ENCODE results near the gene RFFL.

RFFL gene

DNA sequence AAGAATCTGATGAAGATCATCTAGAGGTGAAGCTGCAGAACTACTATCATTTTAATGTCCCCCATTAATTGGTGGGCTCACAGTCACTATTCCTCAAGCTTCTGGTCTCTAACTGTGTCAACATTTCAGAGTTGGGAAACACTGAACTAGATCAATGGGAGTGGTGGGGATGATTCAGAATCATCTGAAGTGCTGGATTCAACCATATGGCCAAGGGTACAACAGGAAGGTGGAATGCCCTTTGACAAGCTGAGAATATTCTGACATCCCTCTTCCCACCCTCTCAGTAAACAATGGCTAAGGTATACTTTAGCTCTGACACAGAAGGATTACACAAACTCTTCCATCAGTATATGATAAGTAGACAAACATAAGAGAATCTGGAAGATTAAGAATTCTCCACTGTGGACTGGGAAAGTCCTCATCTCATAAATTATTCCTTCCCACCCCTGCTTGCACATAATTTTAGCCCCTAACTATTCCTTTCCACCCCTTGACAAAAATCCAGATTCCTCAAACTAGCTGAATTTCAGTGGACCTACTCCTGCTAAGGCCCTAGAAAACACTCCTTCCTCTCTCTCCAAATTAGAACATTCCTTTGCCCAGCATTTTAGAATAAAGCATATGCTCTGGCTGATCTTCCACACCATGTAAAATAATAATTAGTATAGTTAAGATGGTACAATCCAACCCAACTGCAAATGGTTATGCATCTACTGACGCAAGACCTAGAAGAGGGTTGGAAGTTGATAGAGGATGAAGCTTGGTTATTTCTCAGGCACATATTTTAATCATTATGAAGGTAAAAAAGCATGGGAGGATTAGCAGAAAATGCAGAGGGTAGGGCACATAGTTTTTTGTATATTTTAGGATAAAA is 16.3 kb upstream of the RFFL start:
- DNase-seq = no peak

DNA sequence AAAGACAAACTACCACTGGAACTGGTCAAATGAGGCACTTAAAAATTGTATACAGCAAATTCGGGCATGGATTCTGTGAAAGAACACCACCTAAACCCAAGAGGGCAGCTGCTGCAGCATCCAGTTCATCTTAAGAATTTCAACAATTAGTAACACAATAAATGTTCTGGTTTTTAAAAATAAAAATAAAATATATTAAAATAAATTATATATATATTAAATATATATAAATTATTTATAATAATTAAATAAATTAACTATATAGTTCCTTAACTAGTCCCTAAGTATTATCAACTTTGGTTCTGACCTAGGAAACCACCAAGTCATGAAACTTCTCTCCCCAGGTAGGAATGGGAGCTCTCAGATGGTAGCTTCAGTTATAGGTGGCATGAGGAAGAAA is 13.4 kb upstream of the RFFL start:
- DNase-seq = no peak

DNA sequence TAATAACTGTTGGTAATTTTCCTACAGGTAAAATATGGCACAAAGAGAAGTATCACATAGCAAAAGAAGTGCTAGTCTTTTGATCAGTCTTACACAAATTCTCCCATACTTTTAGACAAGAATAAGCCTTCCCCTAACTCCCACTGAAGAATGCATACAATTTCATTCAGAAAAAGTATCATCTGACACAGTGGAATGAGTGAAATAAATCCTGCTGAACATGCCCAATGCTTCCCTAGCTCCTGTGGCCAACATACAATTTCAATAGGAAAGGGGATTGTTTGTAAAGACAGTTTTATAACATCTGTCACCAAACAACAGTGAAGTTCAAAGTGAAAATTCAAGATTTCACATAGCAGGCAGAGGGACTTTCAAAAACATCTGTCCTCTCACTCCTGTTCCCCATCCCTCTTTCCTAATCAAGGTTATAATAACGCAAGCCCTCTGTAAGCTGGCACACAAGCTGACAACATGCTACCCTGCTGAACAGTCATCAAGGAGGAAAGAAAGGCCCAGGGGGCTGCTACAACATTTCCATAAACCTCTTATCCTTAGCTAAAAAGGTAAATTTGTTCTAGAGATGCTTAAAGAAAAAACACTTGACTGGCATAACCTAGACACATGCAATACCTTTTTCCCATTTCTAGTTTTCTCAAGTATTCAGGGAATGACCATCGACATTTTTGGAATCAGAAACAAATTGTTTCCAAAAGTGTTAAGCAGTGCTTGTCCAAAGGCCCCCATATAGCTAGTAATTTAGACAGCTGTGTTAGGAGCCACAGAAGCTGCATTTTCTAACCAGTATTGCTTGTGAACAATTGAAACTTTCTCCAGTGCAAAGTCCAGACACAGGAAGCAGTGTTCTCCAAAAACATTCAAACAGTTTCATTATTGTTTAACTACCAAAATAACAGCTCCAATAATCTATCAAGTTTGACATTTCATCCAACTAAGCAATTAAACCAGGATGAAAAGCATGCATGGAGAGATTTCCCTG is 11.5 kb upstream of the RFFL start:
- no peak for DNase-seq

DNA sequence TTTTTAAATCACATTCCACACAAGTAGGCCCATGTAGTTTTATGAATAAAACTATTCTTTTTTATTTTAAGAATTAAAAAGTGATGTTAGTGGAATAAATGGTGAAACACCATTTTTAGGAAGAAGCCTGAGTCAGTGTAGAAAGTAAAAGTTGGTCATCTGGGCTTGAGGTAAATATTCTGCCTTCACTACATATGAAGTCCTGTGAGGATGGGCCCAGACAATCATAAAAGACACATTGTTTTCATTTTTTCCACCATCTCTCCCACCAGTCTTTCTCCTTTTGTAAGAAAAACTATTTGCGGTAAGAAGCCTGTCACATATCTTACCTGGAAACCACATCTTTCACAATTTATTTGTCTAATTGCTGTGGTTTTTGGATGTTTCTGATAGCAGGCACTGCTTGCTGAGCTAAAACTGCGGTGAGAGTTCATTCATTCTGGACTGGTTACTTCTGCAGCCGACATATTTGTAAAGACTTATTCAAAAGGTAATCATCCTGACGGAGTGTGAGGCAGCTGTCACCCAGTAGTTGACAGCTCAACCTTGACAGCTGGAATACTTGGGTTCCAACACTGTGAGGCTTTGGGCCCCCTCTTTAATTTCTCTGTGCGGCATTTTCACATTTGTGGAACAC is 10.6 kb upstream of the RFFL start:
- DNase-seq = no peak

DNA sequence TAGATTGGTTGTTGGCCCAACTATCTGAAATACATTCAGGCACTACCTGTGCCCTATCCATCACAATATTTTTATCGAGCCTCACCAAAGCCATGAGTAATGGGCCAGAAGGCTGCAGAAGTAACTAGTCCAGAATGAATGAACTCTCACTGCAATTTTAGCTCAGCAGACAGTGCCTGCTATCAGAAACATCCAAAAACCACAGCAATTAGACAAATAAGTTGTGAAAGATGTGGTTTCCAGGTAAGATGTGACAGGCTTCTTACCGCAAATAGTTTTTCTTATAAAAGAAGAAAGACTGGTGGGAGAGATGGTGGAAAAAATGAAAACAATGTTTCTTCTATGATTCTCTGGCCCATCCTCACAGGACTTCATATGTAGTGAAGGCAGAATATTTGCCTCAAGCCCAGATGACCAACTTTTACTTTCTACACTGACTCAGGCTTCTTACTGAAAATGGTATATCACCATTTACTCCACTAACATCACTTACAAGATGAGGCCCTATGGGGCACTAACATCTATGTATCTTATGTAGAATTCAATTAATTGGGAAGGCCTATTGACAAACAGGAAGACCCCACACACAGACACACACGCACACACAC is 9.8 kb upstream of the RFFL start:
- no peak for DNase-seq

DNA sequence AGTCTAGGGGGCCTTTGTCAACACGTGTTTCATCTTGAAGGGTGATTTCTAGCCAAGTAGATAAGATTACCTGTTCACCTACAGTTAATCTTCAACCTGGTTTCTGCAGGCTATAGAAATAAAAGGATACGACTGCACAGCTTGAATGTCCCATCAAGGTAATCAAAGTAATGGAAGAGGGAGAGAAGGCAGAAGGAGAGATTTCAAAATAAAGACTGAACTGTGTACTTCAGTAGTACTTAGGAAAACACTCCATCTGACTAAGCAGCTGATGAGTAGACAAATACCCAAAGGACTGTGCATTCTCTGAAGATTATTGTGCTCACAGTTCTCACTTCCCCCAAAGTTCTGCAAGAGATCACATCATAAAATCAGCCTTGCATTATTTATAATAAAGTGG is 5.8 kb upstream of the RFFL start:
- DNase-seq = no peak

DNA sequence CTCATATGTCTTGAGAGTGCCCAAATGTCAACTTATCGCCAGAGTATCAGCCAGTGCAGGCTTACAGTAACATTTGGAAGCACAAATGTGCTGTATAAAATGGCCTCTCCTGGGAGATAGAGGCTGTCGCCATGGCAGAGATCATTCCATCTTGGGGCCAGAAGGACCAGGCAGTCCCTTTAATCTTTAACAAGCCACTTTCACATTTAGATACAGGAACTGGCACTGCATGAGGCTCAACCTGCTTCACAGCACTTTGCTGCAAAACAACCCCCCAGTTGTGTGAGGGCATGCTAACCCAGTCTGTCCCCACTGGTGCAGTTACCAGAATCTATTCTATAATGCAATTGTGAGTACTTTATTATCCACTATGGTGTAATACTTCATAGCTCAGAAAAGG is 4.7 kb upstream of the RFFL start:
- no peak for DNase-seq

DNA sequence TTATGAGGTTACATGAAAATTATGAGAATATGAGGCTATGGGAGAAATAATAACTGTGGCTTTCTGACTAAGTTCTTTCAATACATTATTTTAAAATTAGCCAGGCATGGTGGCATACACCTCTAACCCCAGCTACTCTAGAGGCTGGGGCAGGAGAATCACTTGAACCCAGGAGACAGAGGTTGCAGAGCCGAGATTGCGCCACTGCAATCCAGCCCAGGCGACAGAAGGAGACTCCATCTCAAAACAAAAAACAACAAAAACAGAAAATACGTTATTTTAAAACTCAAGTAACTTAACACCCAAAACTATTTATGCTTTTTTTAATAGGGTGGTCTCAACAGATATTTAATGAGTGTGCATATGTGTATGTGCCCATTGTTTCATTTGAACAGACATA is 2.4 kb upstream of the RFFL start:
- DNase-seq = no peak

DNA sequence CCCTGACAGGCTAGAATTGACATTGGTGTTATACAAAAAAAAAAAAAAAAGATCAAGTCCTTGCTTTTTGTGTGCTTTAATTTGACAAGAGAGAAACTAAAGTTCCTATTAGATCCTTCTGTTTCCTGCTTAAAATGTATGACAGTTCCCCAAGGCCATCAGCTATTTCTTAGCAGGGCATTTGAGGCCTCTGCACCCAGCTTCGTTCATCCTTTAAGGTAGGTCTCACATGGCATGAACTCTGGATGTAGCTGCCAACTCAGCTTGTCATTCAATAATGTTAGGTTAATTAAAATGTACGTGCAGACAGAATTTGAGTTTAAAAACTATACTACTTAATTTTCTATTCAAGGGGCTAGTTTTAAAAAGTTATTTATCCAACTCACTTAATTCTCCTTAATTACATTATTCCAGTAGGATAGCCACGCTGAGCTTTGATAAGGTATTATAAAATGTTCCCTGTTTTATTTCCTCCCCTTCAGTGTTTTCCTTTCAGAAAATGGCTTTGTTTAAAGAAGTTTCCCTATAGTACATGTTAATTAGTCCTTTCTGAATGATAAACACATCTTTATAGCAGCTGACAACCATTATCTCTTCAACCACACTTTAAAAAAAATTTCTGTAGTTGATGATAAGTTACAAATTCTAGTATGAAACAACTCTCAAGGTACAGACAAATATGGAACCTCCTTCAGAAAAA is 1.2 kb upstream of the RFFL start:
- no peak for DNase-seq

DNA sequence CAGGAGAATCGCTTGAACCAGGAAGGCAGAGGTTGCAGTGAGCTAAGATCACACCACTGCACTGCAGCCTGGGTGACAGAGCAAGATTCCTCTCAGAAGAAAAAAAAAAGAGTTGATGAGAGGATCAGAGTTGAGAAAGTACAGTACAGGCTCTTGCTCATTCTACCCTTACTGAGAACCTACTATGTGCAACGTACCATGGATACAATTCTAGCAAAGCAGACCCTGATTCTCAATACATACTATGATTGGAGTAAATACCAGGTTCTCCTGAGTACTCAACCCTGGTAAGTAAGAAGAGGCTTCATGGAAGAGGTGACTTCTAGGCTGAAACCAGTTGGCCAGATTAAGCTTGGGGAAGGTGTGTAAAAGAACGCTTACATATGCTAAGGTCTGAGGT is 1.2 kb downstream of the RFFL start:
- DNase-seq = no peak

DNA sequence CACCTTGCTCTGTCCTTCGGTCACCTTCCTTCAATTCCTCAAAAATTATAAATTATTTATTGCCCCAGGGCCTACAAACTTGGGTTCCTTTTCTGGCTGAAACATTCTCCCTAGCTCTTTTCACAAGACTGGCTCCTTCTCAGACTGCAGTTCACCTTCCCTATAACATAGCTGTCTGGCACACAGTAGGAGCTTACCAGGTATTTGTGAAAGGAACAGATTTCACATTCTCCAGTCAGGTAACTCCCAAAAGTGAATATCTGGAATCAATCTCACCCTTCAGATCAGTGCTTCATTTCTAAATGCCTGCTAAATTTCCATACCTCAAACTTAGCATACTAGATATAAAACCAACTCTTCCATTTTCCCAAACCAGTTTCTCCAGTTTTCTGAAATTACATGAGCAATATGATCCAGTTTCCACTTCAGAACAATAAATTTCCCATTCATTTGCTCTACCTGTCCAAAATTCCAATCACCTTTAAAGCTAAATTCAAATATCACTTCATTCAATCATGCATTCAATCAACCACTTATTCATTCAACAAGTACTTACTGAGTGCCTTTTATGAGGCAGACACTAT is 6.1 kb downstream of the RFFL start:
- no peak for DNase-seq

DNA sequence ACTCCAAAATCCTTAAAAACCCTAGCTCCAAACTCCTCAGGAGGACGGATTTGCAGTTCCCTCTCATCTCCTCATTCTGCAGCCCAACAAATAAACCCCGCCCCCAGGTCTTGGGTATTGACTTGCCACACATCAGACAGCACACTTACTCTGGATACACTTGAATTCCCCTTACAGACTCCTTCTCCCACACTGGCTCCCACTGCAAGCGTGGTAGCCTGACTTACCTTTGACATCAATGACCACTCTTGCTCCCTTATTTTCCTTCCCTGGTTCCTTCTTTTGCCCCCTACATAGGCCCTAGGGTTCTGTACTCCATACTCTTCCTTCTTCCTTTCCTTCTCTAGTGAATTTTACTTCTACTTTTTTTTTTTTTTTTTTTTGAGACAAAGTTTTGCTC is 7.5 kb downstream of the RFFL start:
- DNase-seq = no peak

DNA sequence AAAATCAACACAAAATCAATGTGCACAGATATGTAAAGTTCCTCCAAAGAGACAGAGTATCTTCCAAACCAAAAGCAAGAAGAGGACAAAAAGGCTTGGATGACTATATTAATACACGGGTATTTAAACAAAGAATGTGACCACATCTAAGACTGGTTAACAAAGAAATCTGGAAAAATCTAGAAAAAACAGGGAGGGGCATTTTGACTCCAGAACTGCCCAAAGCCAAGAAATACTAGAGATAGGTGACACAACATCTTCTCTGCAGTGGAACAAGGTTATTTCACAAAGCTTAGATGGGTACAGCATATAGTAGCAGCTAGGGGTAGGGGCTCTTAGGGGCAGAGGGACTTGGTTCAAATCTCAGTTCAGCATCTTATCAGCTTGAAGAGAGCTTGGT is 10.3 kb downstream of the RFFL start:
- no peak for DNase-seq

DNA sequence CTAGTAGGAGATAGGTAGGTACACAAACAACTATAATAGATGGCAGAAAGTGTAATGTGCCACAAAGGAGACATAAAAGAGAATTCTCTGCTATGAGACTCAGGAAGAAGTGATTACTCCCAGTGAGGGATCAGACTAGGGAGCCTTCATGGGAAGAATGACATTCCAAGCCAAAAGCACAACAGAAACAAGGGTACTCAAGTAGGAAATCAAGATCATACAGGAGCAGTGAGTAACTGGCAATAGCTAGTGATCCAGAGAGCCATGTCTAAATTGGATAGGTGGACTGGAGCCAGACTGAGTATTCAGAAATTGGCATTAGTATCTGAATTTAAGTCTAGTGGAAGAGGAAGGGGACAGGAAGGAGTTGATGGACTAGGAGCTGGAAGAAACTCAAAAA is 10.7 kb downstream of the RFFL start:
- DNase-seq = no peak

DNA sequence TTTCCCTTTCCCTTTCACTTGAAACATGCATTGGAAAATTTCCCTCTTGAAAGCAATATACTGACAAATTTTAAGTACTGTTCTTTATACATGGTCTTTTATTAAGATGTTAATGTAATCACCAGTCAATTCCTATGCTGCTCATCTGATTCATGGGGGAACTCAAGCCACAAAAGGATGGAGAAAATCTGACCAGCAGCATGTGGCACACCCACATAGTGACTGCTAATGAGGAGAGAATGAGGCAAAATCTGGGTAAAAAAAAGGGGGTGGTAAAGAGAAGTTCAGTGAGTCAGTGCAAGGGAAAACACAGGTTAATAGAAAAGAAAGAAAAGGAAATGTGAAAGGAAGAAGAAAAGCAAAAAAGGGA is 11.3 kb downstream of the RFFL start:
- no peak for DNase-seq

DNA sequence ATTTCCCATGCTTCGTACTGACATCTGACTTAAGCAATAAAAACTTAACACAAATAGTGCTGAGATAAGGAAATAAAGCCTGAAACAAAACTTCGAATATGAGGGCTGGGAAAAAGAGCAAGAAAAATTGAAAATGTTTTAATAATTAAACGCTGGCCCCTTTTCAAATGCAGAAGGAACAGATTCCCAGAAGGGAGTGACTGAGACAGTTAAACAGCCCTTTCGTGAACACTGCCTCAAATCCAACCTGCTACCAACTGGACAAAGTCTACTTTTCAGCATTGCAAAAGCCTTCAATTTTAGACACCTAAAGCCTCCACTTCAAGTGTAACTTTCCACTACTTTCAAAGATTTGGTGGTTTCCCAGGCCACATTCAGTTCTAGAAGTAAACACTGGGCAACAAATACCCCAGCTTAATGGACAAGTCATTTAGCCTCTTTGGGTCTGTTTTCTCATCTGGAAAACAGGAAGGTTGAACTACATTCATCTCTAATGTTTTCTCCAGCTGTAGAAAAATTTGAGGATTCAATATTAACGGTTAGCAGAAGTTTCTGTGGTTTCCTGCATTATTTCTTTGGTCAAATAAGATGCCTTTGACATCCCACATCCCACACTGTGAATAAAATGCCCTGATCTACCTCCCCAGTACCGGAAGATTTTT is 11.8 kb downstream of the RFFL start:
- DNase-seq = no peak

DNA sequence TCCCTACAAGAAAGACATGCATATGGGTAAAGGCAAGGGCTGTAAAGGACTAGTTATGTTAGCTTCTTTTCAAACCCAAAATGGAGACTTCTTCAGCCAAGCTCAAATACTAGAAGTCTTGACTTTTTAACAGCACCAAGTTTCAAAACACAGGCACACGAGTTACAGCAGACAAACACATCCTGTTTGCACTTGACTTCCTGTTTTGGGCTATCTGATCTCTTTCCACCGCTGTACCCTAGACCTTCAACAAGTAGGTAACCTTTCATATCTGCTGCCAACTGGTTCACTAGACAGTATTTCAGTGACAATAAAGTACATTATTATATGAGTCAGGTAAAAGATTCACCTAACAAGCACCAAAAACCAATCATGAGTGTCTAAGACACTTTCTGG is 12.3 kb downstream of the RFFL start:
- no peak for DNase-seq

DNA sequence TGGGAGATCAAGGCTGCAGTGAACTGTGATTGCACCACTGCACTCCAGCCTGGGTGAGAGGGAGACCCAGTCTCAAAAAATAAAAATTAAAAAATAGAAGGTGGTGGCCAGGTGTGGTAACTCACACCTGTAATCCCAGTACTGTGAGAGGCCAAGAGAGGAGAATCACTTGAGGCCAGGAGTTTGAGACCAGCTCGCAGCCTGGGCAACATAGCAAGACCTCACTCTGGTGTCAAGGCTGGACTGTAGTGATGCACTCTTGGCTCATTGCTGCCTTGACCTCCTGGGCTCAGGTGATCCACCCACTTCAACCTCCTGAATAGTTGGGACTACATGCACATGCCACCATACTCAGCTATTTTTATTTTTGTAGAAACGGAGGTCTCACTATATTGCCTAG is 13.3 kb downstream of the RFFL start:
- no peak for DNase-seq

DNA sequence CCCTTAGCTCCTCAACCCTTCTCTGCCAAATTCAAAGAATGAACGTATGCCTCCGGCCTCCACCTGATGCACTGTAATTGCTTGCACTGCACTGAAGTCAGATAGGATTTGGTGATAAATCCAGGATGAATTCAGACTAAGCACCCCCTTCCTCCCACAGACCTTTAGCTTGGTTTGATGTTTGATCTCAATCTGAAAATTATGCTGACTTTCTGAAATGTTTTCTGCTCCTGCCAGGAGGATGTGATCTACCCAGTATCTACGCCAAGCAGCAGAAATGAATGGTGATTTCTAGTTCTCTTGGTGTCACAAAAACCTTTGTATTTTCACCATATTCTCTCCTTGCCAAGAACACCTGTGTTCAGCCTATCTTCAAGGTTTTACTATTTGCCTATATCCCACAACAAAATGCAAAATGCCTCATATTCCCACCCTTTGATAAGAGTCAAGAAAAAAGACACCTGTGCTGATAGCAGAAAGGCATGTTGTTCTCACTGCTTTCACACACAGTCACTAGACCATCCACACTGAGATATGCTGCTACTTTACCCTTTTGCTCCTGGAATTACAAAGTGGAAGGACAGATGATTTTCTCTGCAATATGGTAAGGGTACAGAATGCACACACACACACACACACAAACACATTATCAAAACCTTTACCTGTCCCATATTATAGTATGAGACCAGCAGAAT is 14.7 kb downstream of the RFFL start:
- no peak for DNase-seq

DNA sequence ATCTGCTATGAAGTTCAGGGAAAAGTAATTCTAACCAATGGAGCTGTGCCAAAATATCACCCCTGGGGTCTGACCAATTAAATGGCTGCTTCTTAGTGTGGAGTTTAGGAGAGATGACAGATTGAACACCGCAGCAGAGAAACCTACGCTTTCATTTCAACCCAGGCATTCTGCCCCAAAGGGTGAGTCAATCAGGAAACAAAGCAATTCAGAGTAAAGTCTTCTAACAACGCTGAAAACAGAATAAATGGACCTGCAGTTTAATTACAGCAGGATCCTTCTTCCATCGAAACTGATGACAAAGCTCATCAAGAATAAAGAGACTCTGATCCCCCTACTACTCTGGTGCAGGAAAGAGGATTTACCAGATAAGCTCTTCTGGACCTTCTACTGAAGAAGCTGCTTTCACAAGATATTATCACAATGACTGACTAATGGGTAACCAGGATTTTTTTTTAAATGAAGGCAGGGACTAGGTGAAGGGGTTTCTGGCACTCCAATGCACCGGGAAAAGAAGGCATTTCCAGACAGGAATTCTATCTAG is 16.7 kb downstream of the RFFL start:
- no peak for DNase-seq

DNA sequence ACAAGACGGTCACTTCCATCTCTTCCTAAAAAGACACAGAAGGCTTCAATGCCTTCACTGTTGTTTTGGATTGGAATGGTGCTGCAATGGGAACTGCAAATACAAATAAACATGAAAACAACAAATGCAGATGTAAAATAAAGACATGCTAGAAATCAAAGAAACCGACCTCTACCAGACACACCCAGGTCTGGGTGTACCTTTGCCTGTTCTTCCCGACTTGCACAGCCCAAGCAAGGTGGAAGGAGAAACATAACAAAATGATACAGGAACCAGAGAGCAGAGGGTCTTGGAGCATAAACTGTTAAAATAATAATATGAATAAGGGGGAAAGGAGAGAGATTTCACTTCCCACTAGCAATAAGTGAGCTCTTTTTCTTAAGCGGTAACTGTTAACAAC is 17.3 kb downstream of the RFFL start:
- DNase-seq = no peak

All from NCI-H1105 (cell line).